Right ventricle myocardium superior (tissue), 1 donor: ENCODE data around the gene SPAM1. TPM values are rescaled to one million over a fixed set of nuclear protein-coding genes. Genes with fewer than 3 reads are reported as not detected.
"Not testable (repeated sequence)": the region's sequence is repeated elsewhere in the genome, so short reads cannot be mapped to it uniquely, and the experiment has no call there.

Experiments used
- ATAC-seq: fragments of 200-7000 bp; cut with Tn5 transposase; one replicate; pipeline ENCODE4 v1.9.1; 2020; ENCODE audit warnings: mild to moderate bottlenecking; ENCODE audit not compliant: poor library complexity
- DNase-seq: peaks from one replicate; pipeline ENCODE4 v3.0.0-alpha.2; 2020
- intact Hi-C: fragments of 100-400 bp; cut with DNase I; formaldehyde crosslinking; loops from one replicate; pipeline ENCODE4 v1.11.2; 2022
- total RNA-seq: library from RNA; stranded (reverse); fragmentation: NEBNext Ultra II Directional; extraction: Animal tissue kit (Norgen Biotek cat#: 25700); gene quantifications from one replicate; pipeline ENCODE4 v1.2.1, GENCODE V29; 2021
- donor health status: DM: no; HTN: yes; CAD: no; lungs with severe emphysema.

The SPAM1 gene
- total RNA-seq, 1 donor from 2014 or later: not detected

DNA sequence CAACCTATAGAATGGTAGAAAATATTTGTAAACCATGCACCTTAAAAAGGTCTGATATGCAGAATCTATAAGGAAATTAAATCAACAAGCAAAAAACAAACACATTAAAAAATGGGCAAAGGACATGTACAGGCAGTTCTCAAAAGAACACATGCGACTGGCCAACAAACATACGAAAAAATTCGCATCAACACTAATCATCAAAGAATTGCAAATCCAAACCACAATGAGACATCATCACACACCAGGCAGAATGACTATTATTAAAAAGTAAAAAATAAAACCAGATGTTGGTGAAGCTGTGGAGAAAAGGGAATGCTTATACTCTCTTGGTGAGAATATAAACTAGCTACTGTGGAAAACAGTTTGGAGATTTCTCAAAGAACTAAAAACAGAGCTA lies 74.7 kb downstream of the SPAM1 start:
- intact Hi-C loops: no loop called here
- ATAC-seq: no peak
- DNase-seq: no peak

DNA sequence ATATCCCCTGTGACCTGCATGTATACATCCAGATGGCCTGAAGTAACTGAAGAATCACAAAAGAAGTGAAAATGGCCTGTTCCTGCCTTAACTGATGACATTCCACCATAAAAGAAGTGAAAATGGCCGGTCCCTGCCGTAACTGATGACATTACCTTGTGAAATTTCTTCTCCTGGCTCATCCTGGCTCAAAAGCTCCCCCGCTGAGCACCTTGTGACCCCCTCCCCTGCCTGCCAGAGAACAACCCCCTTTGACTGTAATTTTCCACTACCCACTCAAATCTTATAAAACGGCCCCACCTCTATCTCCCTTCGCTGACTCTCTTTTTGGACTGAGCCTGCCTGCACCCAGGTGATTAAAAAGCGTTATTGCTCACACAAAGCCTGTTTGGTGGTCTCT lies 83.3 kb downstream of the SPAM1 start:
- ATAC-seq, intact Hi-C loops, DNase-seq: not testable (repeated sequence)

DNA sequence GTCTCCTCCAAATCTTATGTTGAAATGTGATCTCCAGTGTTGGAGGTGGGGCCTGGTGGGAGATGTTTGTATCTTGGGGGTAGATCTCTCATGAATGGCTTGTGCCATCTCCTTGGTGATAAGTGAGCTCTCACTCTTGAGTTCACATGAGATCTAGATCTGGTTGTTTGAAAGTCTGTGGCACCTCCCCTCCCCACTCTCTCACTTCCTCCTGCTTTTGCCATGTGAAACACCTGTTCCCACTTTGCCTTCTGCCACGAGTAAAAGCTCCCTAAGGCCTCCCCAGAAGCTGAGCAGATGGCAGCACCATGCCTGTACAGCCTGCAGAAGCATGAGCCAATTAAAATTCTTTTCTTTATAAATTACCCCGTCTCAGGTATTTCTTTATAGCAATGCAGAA lies 84.3 kb downstream of the SPAM1 start:
- ATAC-seq: no peak
- intact Hi-C loops: no loop called here
- no peak for DNase-seq

Other genes starting within 250 kb of the SPAM1 start
- 25.7 TPM for gene WASL, start 176.2 kb upstream of the SPAM1 start, total RNA-seq
- gene HYAL4, start 80.1 kb upstream of the SPAM1 start, total RNA-seq: not detected
- not detected for gene TMEM229A, start 107.8 kb downstream of the SPAM1 start, total RNA-seq